GM23338 (cell line): ENCODE results near the gene NDNF. TPM values are rescaled to one million over a fixed set of nuclear protein-coding genes. Genes with fewer than 3 reads are reported as not detected.

Experiments
- ATAC-seq: fragments of 200-7000 bp; cut with Tn5 transposase; 3 replicates; pipeline ENCODE4 v1.9.1; 2020
- DNase-seq: peaks from one replicate; pipeline ENCODE4 v3.0.0-alpha.2; 2015; ENCODE audit warnings: low spot score
- H2AFZ ChIP-seq: fragments of 200-600 bp; sonication (generic); 2 replicates; pipeline ENCODE4 v1.8.0; 2016; ENCODE audit warnings: antibody characterized with exemption, mild to moderate bottlenecking, moderate library complexity
- H3F3A ChIP-seq: fragments of 200-600 bp; sonication (generic); replicated peaks from 2 replicates; pipeline ENCODE4 v1.8.0; 2017; ENCODE audit warnings: antibody characterized with exemption, mixed run types, low read depth
- H3K27ac ChIP-seq: fragments of 200-600 bp; sonication (generic); 2 replicates; pipeline ENCODE4 v1.6.1; 2016; ENCODE audit warnings: low read depth
- H3K27me3 ChIP-seq: fragments of 200-600 bp; sonication (generic); 2 replicates; pipeline ENCODE4 v1.8.0; 2016; ENCODE audit warnings: mild to moderate bottlenecking, mixed run types, moderate library complexity; ENCODE audit not compliant: insufficient read depth
- H3K36me3 ChIP-seq: fragments of 200-600 bp; sonication (generic); 2 replicates; pipeline ENCODE4 v1.8.0; 2016; ENCODE audit warnings: mild to moderate bottlenecking; ENCODE audit not compliant: insufficient read depth
- H3K4me1 ChIP-seq: fragments of 200-600 bp; sonication (generic); 2 replicates; pipeline ENCODE4 v1.8.0; 2016; ENCODE audit warnings: mild to moderate bottlenecking, moderate library complexity; ENCODE audit not compliant: insufficient read depth
- H3K4me2 ChIP-seq: fragments of 200-600 bp; sonication (generic); 2 replicates; pipeline ENCODE4 v1.7.1; 2017; ENCODE audit warnings: mixed run types
- H3K4me3 ChIP-seq: fragments of 200-600 bp; sonication (generic); 2 replicates; pipeline ENCODE4 v1.6.1; 2016; ENCODE audit warnings: mixed run types
- H3K79me2 ChIP-seq: fragments of 200-600 bp; sonication (generic); replicated peaks from 2 replicates; pipeline ENCODE4 v1.8.0; 2017; ENCODE audit warnings: mild to moderate bottlenecking; ENCODE audit not compliant: insufficient read depth
- H3K9me2 ChIP-seq: fragments of 200-600 bp; sonication (generic); 2 replicates; pipeline ENCODE4 v1.8.0; 2017; ENCODE audit not compliant: insufficient read depth
- H4K20me1 ChIP-seq: fragments of 200-600 bp; sonication (generic); replicated peaks from 2 replicates; pipeline ENCODE4 v1.8.0; 2017; ENCODE audit warnings: mild to moderate bottlenecking; ENCODE audit not compliant: insufficient read depth
- H3K27ac Mint-ChIP-seq: 2 replicates; pipeline ENCODE4 v1.8.0; 2020; ENCODE audit warnings: inconsistent platforms, mild to moderate bottlenecking, moderate library complexity, mixed read lengths
- H3K27me3 Mint-ChIP-seq: 3 replicates; pipeline ENCODE4 v1.8.0; 2022; ENCODE audit warnings: low read depth, mild to moderate bottlenecking, moderate library complexity, mixed read lengths, inconsistent platforms; ENCODE audit not compliant: insufficient read depth, poor library complexity
- H3K36me3 Mint-ChIP-seq: 3 replicates; pipeline ENCODE4 v1.8.0; 2021; ENCODE audit warnings: low read depth, mild to moderate bottlenecking, inconsistent platforms, moderate library complexity, mixed read lengths
- H3K4me1 Mint-ChIP-seq: 3 replicates; pipeline ENCODE4 v1.8.0; 2020; ENCODE audit warnings: mild to moderate bottlenecking, inconsistent platforms, mixed read lengths
- H3K4me3 Mint-ChIP-seq: 3 replicates; pipeline ENCODE4 v1.8.0; 2021; ENCODE audit warnings: moderate library complexity, mild to moderate bottlenecking, inconsistent platforms, mixed read lengths
- H3K9me3 Mint-ChIP-seq: 3 replicates; pipeline ENCODE4 v1.8.0; 2020; ENCODE audit warnings: moderate library complexity, mild to moderate bottlenecking, inconsistent platforms, mixed read lengths
- CREB1 ChIP-seq: fragments of 250-450 bp; sonication (Bioruptor Pico); IDR thresholded peaks from 2 replicates; pipeline ENCODE4 v1.5.0; 2020; ENCODE audit warnings: low read depth, mild to moderate bottlenecking, moderate library complexity
- ETS1 ChIP-seq: IDR thresholded peaks from 2 replicates; pipeline ENCODE4 v1.6.1; 2016; ENCODE audit warnings: antibody characterized with exemption
- EZH2 ChIP-seq: fragments of 200-600 bp; sonication (generic); IDR thresholded peaks from one replicate; pipeline ENCODE4 v1.8.0; 2017; ENCODE audit warnings: antibody characterized with exemption, mild to moderate bottlenecking, low read depth; ENCODE audit not compliant: unreplicated experiment
- EZH2phosphoT487 ChIP-seq: fragments of 200-600 bp; sonication (generic); IDR thresholded peaks from one replicate; pipeline ENCODE4 v1.8.1; 2018; ENCODE audit warnings: antibody characterized with exemption; ENCODE audit not compliant: unreplicated experiment
- JUNB ChIP-seq: IDR thresholded peaks from one replicate; pipeline ENCODE4 v1.6.1; 2016; ENCODE audit warnings: antibody characterized with exemption; ENCODE audit not compliant: unreplicated experiment
- NANOG ChIP-seq: IDR thresholded peaks from 2 replicates; pipeline ENCODE4 v1.6.1; 2016; ENCODE audit warnings: antibody characterized with exemption, borderline replicate concordance
- POLR2AphosphoS5 ChIP-seq: IDR thresholded peaks from 2 replicates; pipeline ENCODE4 v1.6.1; 2016; ENCODE audit warnings: antibody characterized with exemption, low read depth
- STAT1 ChIP-seq: IDR thresholded peaks from one replicate; pipeline ENCODE4 v1.6.1; 2016; ENCODE audit warnings: antibody characterized with exemption; ENCODE audit not compliant: unreplicated experiment
- ZNF114 ChIP-seq: fragments of 250-450 bp; sonication (Bioruptor Pico); IDR thresholded peaks from 2 replicates; pipeline ENCODE4 v1.5.0; 2020; ENCODE audit warnings: mild to moderate bottlenecking, moderate library complexity
- ZNF331 ChIP-seq: fragments of 250-450 bp; sonication (Bioruptor Pico); IDR thresholded peaks from 2 replicates; pipeline ENCODE4 v1.5.0; 2020; ENCODE audit warnings: low read depth, mild to moderate bottlenecking, moderate library complexity
- polyA plus RNA-seq: library from polyadenylated mRNA; unstranded; fragments of >200 nt; fragmentation: Nextera tagmentation; extraction: Ambion mirVana; gene quantifications from 2 replicates; pipeline ENCODE4 v1.2.1, GENCODE V29; 2016
- total RNA-seq: library from RNA; depleted of rRNA; stranded (reverse); fragments of >200 nt; shearing (Covaris generic); gene quantifications from 2 replicates; pipeline ENCODE4 v1.2.3, GENCODE V29; 2014
- TF ChIP-seq, protein P1 (sequence below), 2 experiments: fragments of 200-600 bp in 1 of 2; sonication (generic) in 1 of 2; conservative IDR thresholded peaks; 2 replicates each; pipeline versions ENCODE4 v1.5.1 to v1.6.1; 2016 to 2017; ENCODE audit warnings: antibody characterized with exemption in 2 of 2, low read depth in 2 of 2, mild to moderate bottlenecking in 2 of 2, moderate library complexity in 1 of 2
- TF ChIP-seq, protein P2 (sequence below): fragments of 250-450 bp; sonication (Bioruptor Pico); IDR thresholded peaks from 2 replicates; pipeline ENCODE4 v1.5.0; 2020; ENCODE audit warnings: mild to moderate bottlenecking, moderate library complexity
- TF ChIP-seq, protein P3 (sequence below): IDR thresholded peaks from one replicate; pipeline ENCODE4 v1.6.1; 2018; ENCODE audit warnings: antibody characterized with exemption; ENCODE audit not compliant: unreplicated experiment

Gene NDNF
- total and polyA plus RNA-seq, 2 experiments from 2014 or later, result 0.31 to 0.73 TPM

DNA sequence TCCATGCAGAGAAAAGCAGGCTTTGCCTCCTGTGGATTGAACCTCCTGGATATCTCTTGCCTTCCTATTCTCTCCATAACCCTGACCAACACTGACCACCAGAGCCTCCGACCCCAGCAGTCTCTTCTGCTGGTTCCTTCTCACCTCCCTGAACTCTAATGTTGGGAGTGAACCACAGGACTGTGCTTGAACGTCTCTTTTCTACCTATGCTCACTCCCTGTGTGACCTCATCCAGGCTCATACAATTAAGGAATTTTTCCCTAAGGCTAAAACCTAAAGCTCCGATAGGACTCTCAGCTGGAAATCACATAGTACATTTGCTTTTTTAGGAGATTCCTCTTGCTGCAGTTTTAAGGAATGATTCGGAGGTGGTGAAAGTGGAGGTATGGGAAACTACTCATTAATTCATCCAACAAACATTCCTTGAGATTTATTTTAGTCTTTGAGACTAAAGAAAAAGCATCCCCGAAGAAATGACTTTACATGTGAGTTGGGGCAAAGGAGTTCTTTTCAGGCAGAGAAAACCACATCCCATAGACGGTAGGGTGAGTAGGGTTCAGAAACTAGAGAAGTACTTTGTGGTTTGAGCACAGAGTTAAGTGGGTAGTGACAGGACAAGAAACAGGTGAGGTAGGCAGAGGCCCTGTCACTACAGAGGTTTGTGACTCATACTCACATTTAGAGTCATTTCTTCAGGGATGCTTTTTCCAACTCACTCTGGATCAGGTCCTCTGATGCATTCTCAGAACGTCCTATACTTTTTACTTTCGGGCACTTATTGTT, 30.8 kb downstream of the NDNF start:
- H3K36me3 ChIP-seq, result no peaks in the 10 kb centered on the region
- no peak overlapping the region for H3K27ac ChIP-seq
- H3K36me3 Mint-ChIP-seq, result no peaks in the 10 kb centered on the region
- H2AFZ ChIP-seq, result no peak overlapping the region
- no peak overlapping the region for H3K27ac Mint-ChIP-seq
- H3K4me2 ChIP-seq, result no peak overlapping the region
- DNase-seq, result peak; percentile 15
- TF ChIP-seq CREB1 (CRISPR knock-in tag) (no peak), ZNF114 (CRISPR knock-in tag) (no peak), ETS1 (no peak), ZNF331 (CRISPR knock-in tag) (no peak), POLR2AphosphoS5 (no peak), NANOG (no peak), EZH2phosphoT487 (no peak), JUNB (no peak), EZH2 (no peak), STAT1 (no peak)
- TF ChIP-seq, protein P1, sequence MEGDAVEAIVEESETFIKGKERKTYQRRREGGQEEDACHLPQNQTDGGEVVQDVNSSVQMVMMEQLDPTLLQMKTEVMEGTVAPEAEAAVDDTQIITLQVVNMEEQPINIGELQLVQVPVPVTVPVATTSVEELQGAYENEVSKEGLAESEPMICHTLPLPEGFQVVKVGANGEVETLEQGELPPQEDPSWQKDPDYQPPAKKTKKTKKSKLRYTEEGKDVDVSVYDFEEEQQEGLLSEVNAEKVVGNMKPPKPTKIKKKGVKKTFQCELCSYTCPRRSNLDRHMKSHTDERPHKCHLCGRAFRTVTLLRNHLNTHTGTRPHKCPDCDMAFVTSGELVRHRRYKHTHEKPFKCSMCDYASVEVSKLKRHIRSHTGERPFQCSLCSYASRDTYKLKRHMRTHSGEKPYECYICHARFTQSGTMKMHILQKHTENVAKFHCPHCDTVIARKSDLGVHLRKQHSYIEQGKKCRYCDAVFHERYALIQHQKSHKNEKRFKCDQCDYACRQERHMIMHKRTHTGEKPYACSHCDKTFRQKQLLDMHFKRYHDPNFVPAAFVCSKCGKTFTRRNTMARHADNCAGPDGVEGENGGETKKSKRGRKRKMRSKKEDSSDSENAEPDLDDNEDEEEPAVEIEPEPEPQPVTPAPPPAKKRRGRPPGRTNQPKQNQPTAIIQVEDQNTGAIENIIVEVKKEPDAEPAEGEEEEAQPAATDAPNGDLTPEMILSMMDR (conservative IDR thresholded peaks at IDR 0.05; ENCODE audit: low read depth in 2 of 2), result no peak
- TF ChIP-seq, protein P2, sequence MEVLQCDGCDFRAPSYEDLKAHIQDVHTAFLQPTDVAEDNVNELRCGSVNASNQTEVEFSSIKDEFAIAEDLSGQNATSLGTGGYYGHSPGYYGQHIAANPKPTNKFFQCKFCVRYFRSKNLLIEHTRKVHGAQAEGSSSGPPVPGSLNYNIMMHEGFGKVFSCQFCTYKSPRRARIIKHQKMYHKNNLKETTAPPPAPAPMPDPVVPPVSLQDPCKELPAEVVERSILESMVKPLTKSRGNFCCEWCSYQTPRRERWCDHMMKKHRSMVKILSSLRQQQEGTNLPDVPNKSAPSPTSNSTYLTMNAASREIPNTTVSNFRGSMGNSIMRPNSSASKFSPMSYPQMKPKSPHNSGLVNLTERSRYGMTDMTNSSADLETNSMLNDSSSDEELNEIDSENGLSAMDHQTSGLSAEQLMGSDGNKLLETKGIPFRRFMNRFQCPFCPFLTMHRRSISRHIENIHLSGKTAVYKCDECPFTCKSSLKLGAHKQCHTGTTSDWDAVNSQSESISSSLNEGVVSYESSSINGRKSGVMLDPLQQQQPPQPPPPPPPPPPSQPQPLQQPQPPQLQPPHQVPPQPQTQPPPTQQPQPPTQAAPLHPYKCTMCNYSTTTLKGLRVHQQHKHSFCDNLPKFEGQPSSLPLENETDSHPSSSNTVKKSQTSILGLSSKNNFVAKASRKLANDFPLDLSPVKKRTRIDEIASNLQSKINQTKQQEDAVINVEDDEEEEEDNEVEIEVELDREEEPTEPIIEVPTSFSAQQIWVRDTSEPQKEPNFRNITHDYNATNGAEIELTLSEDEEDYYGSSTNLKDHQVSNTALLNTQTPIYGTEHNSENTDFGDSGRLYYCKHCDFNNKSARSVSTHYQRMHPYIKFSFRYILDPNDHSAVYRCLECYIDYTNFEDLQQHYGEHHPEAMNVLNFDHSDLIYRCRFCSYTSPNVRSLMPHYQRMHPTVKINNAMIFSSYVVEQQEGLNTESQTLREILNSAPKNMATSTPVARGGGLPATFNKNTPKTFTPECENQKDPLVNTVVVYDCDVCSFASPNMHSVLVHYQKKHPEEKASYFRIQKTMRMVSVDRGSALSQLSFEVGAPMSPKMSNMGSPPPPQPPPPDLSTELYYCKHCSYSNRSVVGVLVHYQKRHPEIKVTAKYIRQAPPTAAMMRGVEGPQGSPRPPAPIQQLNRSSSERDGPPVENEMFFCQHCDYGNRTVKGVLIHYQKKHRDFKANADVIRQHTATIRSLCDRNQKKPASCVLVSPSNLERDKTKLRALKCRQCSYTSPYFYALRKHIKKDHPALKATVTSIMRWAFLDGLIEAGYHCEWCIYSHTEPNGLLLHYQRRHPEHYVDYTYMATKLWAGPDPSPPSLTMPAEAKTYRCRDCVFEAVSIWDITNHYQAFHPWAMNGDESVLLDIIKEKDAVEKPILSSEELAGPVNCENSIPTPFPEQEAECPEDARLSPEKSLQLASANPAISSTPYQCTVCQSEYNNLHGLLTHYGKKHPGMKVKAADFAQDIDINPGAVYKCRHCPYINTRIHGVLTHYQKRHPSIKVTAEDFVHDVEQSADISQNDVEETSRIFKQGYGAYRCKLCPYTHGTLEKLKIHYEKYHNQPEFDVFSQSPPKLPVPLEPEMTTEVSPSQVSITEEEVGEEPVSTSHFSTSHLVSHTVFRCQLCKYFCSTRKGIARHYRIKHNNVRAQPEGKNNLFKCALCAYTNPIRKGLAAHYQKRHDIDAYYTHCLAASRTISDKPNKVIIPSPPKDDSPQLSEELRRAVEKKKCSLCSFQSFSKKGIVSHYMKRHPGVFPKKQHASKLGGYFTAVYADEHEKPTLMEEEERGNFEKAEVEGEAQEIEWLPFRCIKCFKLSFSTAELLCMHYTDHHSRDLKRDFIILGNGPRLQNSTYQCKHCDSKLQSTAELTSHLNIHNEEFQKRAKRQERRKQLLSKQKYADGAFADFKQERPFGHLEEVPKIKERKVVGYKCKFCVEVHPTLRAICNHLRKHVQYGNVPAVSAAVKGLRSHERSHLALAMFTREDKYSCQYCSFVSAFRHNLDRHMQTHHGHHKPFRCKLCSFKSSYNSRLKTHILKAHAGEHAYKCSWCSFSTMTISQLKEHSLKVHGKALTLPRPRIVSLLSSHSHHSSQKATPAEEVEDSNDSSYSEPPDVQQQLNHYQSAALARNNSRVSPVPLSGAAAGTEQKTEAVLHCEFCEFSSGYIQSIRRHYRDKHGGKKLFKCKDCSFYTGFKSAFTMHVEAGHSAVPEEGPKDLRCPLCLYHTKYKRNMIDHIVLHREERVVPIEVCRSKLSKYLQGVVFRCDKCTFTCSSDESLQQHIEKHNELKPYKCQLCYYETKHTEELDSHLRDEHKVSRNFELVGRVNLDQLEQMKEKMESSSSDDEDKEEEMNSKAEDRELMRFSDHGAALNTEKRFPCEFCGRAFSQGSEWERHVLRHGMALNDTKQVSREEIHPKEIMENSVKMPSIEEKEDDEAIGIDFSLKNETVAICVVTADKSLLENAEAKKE, result no peak
- TF ChIP-seq, protein P3, sequence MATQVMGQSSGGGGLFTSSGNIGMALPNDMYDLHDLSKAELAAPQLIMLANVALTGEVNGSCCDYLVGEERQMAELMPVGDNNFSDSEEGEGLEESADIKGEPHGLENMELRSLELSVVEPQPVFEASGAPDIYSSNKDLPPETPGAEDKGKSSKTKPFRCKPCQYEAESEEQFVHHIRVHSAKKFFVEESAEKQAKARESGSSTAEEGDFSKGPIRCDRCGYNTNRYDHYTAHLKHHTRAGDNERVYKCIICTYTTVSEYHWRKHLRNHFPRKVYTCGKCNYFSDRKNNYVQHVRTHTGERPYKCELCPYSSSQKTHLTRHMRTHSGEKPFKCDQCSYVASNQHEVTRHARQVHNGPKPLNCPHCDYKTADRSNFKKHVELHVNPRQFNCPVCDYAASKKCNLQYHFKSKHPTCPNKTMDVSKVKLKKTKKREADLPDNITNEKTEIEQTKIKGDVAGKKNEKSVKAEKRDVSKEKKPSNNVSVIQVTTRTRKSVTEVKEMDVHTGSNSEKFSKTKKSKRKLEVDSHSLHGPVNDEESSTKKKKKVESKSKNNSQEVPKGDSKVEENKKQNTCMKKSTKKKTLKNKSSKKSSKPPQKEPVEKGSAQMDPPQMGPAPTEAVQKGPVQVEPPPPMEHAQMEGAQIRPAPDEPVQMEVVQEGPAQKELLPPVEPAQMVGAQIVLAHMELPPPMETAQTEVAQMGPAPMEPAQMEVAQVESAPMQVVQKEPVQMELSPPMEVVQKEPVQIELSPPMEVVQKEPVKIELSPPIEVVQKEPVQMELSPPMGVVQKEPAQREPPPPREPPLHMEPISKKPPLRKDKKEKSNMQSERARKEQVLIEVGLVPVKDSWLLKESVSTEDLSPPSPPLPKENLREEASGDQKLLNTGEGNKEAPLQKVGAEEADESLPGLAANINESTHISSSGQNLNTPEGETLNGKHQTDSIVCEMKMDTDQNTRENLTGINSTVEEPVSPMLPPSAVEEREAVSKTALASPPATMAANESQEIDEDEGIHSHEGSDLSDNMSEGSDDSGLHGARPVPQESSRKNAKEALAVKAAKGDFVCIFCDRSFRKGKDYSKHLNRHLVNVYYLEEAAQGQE, result no peak
- no peaks in the 10 kb centered on the region for H3K27me3 Mint-ChIP-seq
- H3K4me1 Mint-ChIP-seq, result no peaks in the 10 kb centered on the region
- no peaks in the 10 kb centered on the region for H3K4me1 ChIP-seq
- H3K79me2 ChIP-seq, result no peaks in the 10 kb centered on the region
- H3K27me3 ChIP-seq, result no peaks in the 10 kb centered on the region
- no peak overlapping the region for H3K4me3 ChIP-seq
- H3K9me3 Mint-ChIP-seq, result no peaks in the 10 kb centered on the region
- H3K9me2 ChIP-seq, result peaks cover 8% of the 10 kb centered on the region; the same call in 1 of the 2 replicates
- H3K4me3 Mint-ChIP-seq, result no peak overlapping the region
- peak; percentile 43; the same call in 1 of the 3 replicates for ATAC-seq
- H4K20me1 ChIP-seq, result no peaks in the 10 kb centered on the region; the same call in 1 of the 2 replicates
- no peaks in the 10 kb centered on the region for H3F3A ChIP-seq
